Measurements from ENCODE around the gene TNNI3. TPM values are rescaled to one million over a fixed set of nuclear protein-coding genes. Genes with fewer than 3 reads are reported as not detected.
"Not testable (repeated sequence)": the region's sequence is repeated elsewhere in the genome, so short reads cannot be mapped to it uniquely, and the experiment has no call there.

The TNNI3 gene
- polyA plus RNA-seq, 6 donors from 2014 or later: not detected

GRCh38 chr19:55112246-55112776, 45.2 kb downstream of the TNNI3 start:
- no peak overlapping the region for H3K4me3 Mint-ChIP-seq
- H3K36me3 Mint-ChIP-seq: peaks cover 0 to 7% of the 10 kb centered on the region in 2 donors
- H3K27ac Mint-ChIP-seq: no peak overlapping the region
- no peaks in the 10 kb centered on the region for H3K27me3 Mint-ChIP-seq
- ATAC-seq (ENCODE audit: low read depth in 2 of 2) (no peak), DNase-seq (no peak)
- peaks cover 32 to 59% (median 42%) of the 10 kb centered on the region in 3 donors for H3K4me1 Mint-ChIP-seq
- no peaks in the 10 kb centered on the region for H3K9me3 Mint-ChIP-seq

DNA sequence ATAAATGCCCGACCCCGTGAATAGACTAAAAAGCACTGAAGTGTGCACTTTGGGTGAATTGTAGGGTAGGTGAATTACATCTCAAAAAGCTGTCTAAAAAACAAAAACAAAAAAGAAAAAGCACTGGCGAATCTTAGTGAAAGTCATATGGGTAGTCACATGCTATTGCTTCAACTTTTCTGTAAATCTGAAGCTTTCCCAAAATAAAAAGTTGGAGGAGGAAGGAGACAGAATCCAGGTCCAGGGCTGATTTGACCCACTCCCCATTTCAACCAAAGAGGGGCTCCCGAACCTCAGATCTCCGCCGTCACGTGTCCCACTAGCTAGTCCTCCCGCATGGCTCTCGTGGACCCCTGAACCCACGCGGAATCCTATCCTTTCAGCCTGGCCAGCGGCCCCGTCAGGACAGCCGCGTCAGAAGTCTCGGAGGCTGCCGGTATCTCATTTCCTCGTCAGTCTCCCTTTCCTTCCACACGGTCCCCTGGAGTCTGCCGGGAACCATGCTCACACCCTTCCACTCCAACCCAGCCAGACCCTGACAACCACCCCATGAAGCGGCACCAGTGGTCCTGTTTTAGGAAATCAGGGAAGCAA, 46.2 kb downstream of the TNNI3 start:
- H3K4me3 Mint-ChIP-seq: peak overlapping the region in 1 of 8 donors; percentile 21
- H3K27ac Mint-ChIP-seq: no peak overlapping the region
- ATAC-seq (ENCODE audit: low read depth in 2 of 2): no peak

GRCh38 chr19:55109527-55110291, 47.8 kb downstream of the TNNI3 start:
- ATAC-seq (ENCODE audit: low read depth in 2 of 2) (no peak), DNase-seq (no peak)
- Mint-ChIP-seq H3K4me3 (no peak overlapping the region), H3K9me3 (no peaks in the 10 kb centered on the region), H3K27me3 (no peaks in the 10 kb centered on the region), H3K27ac (no peak overlapping the region), H3K36me3 (peaks cover 0 to 13% of the 10 kb centered on the region in 2 donors), H3K4me1 (peaks cover 15 to 35% (median 21%) of the 10 kb centered on the region in 3 donors)

More for the DNA sequence above, 46.2 kb downstream of the TNNI3 start:
- no peaks in the 10 kb centered on the region for H3K27me3 Mint-ChIP-seq
- peaks cover 0 to 6% of the 10 kb centered on the region in 2 donors for H3K36me3 Mint-ChIP-seq
- peaks cover 31 to 52% (median 36%) of the 10 kb centered on the region in 3 donors for H3K4me1 Mint-ChIP-seq
- H3K9me3 Mint-ChIP-seq: no peaks in the 10 kb centered on the region
- DNase-seq: no peak

DNA sequence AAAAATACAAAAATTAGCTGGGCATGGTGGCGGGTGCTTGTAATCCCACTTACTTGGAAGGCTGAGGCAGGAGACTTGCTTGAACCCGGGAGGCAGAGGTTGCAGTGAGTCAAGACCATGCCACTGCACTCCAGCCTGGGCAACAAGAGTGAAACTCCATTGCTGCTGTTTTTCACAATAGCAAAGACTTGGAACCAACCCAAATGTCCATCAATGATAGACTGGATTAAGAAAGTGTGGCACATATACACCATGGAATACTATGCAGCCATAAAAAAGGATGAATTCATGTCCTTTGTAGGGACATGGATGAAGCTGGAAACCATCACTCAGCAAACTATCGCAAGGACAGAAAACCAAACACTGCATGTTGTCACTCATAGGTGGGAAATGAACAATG, 50.3 kb downstream of the TNNI3 start:
- ATAC-seq (ENCODE audit: low read depth in 2 of 2); H3K9me3 Mint-ChIP-seq; H3K4me3 Mint-ChIP-seq; H3K27ac Mint-ChIP-seq; H3K27me3 Mint-ChIP-seq; DNase-seq: not testable (repeated sequence)
- peaks cover 0 to 13% of the 10 kb centered on the region in 2 donors for H3K36me3 Mint-ChIP-seq
- peaks cover 10 to 23% (median 13%) of the 10 kb centered on the region in 3 donors for H3K4me1 Mint-ChIP-seq

DNA sequence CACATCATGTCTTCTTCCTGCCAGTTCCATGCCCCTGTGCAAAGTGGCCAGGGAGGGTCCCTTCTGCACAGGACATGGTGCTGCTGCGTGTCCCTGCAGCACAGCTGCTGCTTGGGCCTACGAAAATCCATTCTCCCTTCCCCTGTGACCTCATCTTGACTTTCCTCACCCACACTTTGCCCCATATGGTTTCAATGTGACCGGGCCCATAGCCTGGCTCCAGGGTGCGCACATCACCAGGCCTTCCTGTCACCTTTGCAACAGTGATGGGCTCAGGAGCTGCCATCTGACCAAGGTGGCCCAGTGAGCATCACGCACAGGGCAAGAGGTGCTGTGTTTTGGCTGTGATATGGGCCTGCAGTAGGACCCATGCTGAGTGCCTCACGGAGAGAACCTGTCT, 50.9 kb downstream of the TNNI3 start:
- H3K9me3 Mint-ChIP-seq: peaks cover 0 to 1% (median 0%) of the 10 kb centered on the region in 7 donors
- H3K36me3 Mint-ChIP-seq: peaks cover 0 to 13% of the 10 kb centered on the region in 2 donors
- no peak overlapping the region for H3K27ac Mint-ChIP-seq
- H3K4me3 Mint-ChIP-seq: peak overlapping the region in 1 of 8 donors; percentile 26
- ATAC-seq (ENCODE audit: low read depth in 2 of 2): no peak
- DNase-seq: no peak
- H3K27me3 Mint-ChIP-seq: no peaks in the 10 kb centered on the region
- peaks cover 8 to 22% (median 17%) of the 10 kb centered on the region in 3 donors for H3K4me1 Mint-ChIP-seq

- peaks cover 0 to 1% (median 0%) of the 10 kb centered on the region in 7 donors for H3K9me3 Mint-ChIP-seq
- peaks cover 6 to 13% (median 10%) of the 10 kb centered on the region in 3 donors for H3K4me1 Mint-ChIP-seq
- peaks cover 0 to 13% of the 10 kb centered on the region in 2 donors for H3K36me3 Mint-ChIP-seq
- DNase-seq (no peak), ATAC-seq (ENCODE audit: low read depth in 2 of 2) (no peak)
- H3K27me3 Mint-ChIP-seq: no peaks in the 10 kb centered on the region
- H3K4me3 Mint-ChIP-seq: no peak overlapping the region
- H3K27ac Mint-ChIP-seq: no peak overlapping the region
These were observed 52.3 kb downstream of the TNNI3 start for GRCh38 chr19:55105237-55105636.

GRCh38 chr19:55103190-55103589, 54.3 kb downstream of the TNNI3 start:
- no peak for DNase-seq
- peaks cover 0 to 1% (median 0%) of the 10 kb centered on the region in 7 donors for H3K9me3 Mint-ChIP-seq
- H3K27ac Mint-ChIP-seq: peak overlapping the region in 1 of 6 donors; percentile 72
- peaks cover 0 to 12% (median 0%) of the 10 kb centered on the region in 3 donors for H3K4me1 Mint-ChIP-seq
- no peak overlapping the region for H3K4me3 Mint-ChIP-seq
- ATAC-seq (ENCODE audit: low read depth in 2 of 2): no peak
- no peaks in the 10 kb centered on the region for H3K27me3 Mint-ChIP-seq
- peaks cover 0 to 14% of the 10 kb centered on the region in 2 donors for H3K36me3 Mint-ChIP-seq

Other genes starting within 250 kb of the TNNI3 start
- gene NLRP7, start 210.2 kb downstream of the TNNI3 start, polyA plus RNA-seq (ENCODE audit: low read depth in 6 of 6): not detected
- 1 to 10 TPM in 3 of 6 donors, under 1 TPM in 2, not detected in 1; 0.52 to 5.9 (median 1.2) TPM for gene NLRP2, start 191.4 kb downstream of the TNNI3 start, polyA plus RNA-seq (ENCODE audit: low read depth in 6 of 6)
- gene GP6, start 119.5 kb downstream of the TNNI3 start, polyA plus RNA-seq (ENCODE audit: low read depth in 6 of 6): 1 to 10 TPM in 1 of 6 donors, under 1 TPM in 4, not detected in 1; 0.13 to 2.1 (median 0.47) TPM
- 10 to 100 TPM in 1 of 6 donors, 1 to 10 TPM in 5; 2.7 to 20.4 (median 8.4) TPM for gene RDH13, start 94.6 kb downstream of the TNNI3 start, polyA plus RNA-seq (ENCODE audit: low read depth in 6 of 6)
- not detected for gene EPS8L1, start 81.9 kb downstream of the TNNI3 start, polyA plus RNA-seq (ENCODE audit: low read depth in 6 of 6)
- gene PPP1R12C, start 40.1 kb downstream of the TNNI3 start, polyA plus RNA-seq (ENCODE audit: low read depth in 6 of 6): 1 to 10 TPM; 1.0 to 8.1 (median 3.2) TPM
- not detected for gene TNNT1, start 8.5 kb downstream of the TNNI3 start, polyA plus RNA-seq (ENCODE audit: low read depth in 6 of 6)
- not detected for gene DNAAF3, start 8.9 kb upstream of the TNNI3 start, polyA plus RNA-seq (ENCODE audit: low read depth in 6 of 6)
- 1 to 10 TPM in 5 of 6 donors, under 1 TPM in 1; 0.92 to 2.6 (median 1.6) TPM for gene SYT5, start 22.6 kb upstream of the TNNI3 start, polyA plus RNA-seq (ENCODE audit: low read depth in 6 of 6)
- gene PTPRH, start 51.8 kb upstream of the TNNI3 start, polyA plus RNA-seq (ENCODE audit: low read depth in 6 of 6): not detected
- 1 to 10 TPM in 2 of 6 donors, under 1 TPM in 2, not detected in 2; 0.25 to 1.5 (median 0.76) TPM for gene TMEM86B, start 71.0 kb upstream of the TNNI3 start, polyA plus RNA-seq (ENCODE audit: low read depth in 6 of 6)
- 10 to 100 TPM; 21.4 to 81.1 (median 41.1) TPM for gene PPP6R1, start 101.3 kb upstream of the TNNI3 start, polyA plus RNA-seq (ENCODE audit: low read depth in 6 of 6)
- 10 to 100 TPM; 22.6 to 40.0 (median 32.6) TPM for gene HSPBP1, start 122.4 kb upstream of the TNNI3 start, polyA plus RNA-seq (ENCODE audit: low read depth in 6 of 6)
- gene BRSK1, start 126.3 kb upstream of the TNNI3 start, polyA plus RNA-seq (ENCODE audit: low read depth in 6 of 6): not detected
- gene TMEM150B, start 167.6 kb upstream of the TNNI3 start, polyA plus RNA-seq (ENCODE audit: low read depth in 6 of 6): not detected
- 1 to 10 TPM in 4 of 6 donors, under 1 TPM in 1, not detected in 1; 0.83 to 2.4 (median 1.3) TPM for gene KMT5C, start 182.1 kb upstream of the TNNI3 start, polyA plus RNA-seq (ENCODE audit: low read depth in 6 of 6)
- gene COX6B2, start 197.0 kb upstream of the TNNI3 start, polyA plus RNA-seq (ENCODE audit: low read depth in 6 of 6): not detected
- gene GARIN5B, start 205.5 kb upstream of the TNNI3 start, polyA plus RNA-seq (ENCODE audit: low read depth in 6 of 6): not detected
- not detected for gene IL11, start 212.7 kb upstream of the TNNI3 start, polyA plus RNA-seq (ENCODE audit: low read depth in 6 of 6)
- gene TMEM190, start 219.1 kb upstream of the TNNI3 start, polyA plus RNA-seq (ENCODE audit: low read depth in 6 of 6): not detected
- gene TMEM238, start 226.6 kb upstream of the TNNI3 start, polyA plus RNA-seq (ENCODE audit: low read depth in 6 of 6): under 1 TPM in 4 of 6 donors, not detected in 2; 0.29 to 0.90 (median 0.40) TPM
- 100 to 1,000 TPM; 229 to 734 (median 601) TPM for gene RPL28, start 228.2 kb upstream of the TNNI3 start, polyA plus RNA-seq (ENCODE audit: low read depth in 6 of 6)